KMS-11 (cell line): ENCODE measurements around the gene ALDH8A1.

Experiments used
- H2AFZ ChIP-seq: fragments of 200-600 bp; sonication (generic); 2 replicates; pipeline ENCODE4 v1.6.1; 2016; ENCODE audit warnings: antibody characterized with exemption, mixed run types, low read depth
- H3K27ac ChIP-seq: fragments of 200-600 bp; sonication (generic); 2 replicates; pipeline ENCODE4 v1.6.1; 2016; ENCODE audit warnings: mild to moderate bottlenecking, mixed run types
- H3K27me3 ChIP-seq: fragments of 200-600 bp; sonication (generic); 2 replicates; pipeline ENCODE4 v1.6.1; 2017; ENCODE audit warnings: mild to moderate bottlenecking, low read depth, mixed run types, moderate library complexity; ENCODE audit not compliant: insufficient read depth
- H3K36me3 ChIP-seq: fragments of 200-600 bp; sonication (generic); 2 replicates; pipeline ENCODE4 v1.6.1; 2017; ENCODE audit warnings: mild to moderate bottlenecking, mixed run types; ENCODE audit not compliant: insufficient read depth
- H3K4me1 ChIP-seq: fragments of 200-600 bp; sonication (generic); 2 replicates; pipeline ENCODE4 v1.6.1; 2016; ENCODE audit warnings: mild to moderate bottlenecking, low read depth, mixed run types; ENCODE audit not compliant: poor library complexity, severe bottlenecking
- H3K4me2 ChIP-seq: fragments of 200-600 bp; sonication (generic); 2 replicates; pipeline ENCODE4 v1.7.0; 2016; ENCODE audit warnings: mild to moderate bottlenecking, mixed run types
- H3K4me3 ChIP-seq: fragments of 200-600 bp; sonication (generic); IDR thresholded peaks from 2 replicates; pipeline ENCODE4 v1.6.1; 2017; ENCODE audit warnings: low read depth, low read length, mixed read lengths; ENCODE audit not compliant: insufficient read depth
- H3K79me2 ChIP-seq: fragments of 200-600 bp; sonication (generic); 2 replicates; pipeline ENCODE4 v1.6.1; 2016; ENCODE audit warnings: low read depth, mixed run types; ENCODE audit not compliant: insufficient read depth
- H3K9ac ChIP-seq: fragments of 200-600 bp; sonication (generic); 2 replicates; pipeline ENCODE4 v1.6.1; 2016; ENCODE audit warnings: mild to moderate bottlenecking, mixed run types
- H4K20me1 ChIP-seq: fragments of 200-600 bp; sonication (generic); 2 replicates; pipeline ENCODE4 v1.6.1; 2016; ENCODE audit warnings: mild to moderate bottlenecking, mixed run types; ENCODE audit not compliant: insufficient read depth
- TF ChIP-seq, protein P1 (sequence below): fragments of 200-600 bp; sonication (generic); conservative IDR thresholded peaks from 2 replicates; pipeline ENCODE4 v1.6.1; 2017; ENCODE audit warnings: low read depth, mild to moderate bottlenecking, antibody characterized with exemption, low read length, moderate library complexity, mixed read lengths

ALDH8A1 gene

GRCh38 chr6:134945045-134945444, 4.9 kb downstream of the ALDH8A1 start:
- Histone ChIP-seq H3K79me2 (no peaks in the 10 kb centered on the region), H3K4me1 (peaks cover 6% of the 10 kb centered on the region), H3K4me3 (no peak overlapping the region), H2AFZ (no peak overlapping the region), H4K20me1 (no peaks in the 10 kb centered on the region), H3K27ac (no peak overlapping the region), H3K4me2 (no peak overlapping the region), H3K36me3 (no peaks in the 10 kb centered on the region), H3K27me3 (no peaks in the 10 kb centered on the region), H3K9ac (no peak overlapping the region)
- TF ChIP-seq, protein P1, sequence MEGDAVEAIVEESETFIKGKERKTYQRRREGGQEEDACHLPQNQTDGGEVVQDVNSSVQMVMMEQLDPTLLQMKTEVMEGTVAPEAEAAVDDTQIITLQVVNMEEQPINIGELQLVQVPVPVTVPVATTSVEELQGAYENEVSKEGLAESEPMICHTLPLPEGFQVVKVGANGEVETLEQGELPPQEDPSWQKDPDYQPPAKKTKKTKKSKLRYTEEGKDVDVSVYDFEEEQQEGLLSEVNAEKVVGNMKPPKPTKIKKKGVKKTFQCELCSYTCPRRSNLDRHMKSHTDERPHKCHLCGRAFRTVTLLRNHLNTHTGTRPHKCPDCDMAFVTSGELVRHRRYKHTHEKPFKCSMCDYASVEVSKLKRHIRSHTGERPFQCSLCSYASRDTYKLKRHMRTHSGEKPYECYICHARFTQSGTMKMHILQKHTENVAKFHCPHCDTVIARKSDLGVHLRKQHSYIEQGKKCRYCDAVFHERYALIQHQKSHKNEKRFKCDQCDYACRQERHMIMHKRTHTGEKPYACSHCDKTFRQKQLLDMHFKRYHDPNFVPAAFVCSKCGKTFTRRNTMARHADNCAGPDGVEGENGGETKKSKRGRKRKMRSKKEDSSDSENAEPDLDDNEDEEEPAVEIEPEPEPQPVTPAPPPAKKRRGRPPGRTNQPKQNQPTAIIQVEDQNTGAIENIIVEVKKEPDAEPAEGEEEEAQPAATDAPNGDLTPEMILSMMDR, result no peak

DNA sequence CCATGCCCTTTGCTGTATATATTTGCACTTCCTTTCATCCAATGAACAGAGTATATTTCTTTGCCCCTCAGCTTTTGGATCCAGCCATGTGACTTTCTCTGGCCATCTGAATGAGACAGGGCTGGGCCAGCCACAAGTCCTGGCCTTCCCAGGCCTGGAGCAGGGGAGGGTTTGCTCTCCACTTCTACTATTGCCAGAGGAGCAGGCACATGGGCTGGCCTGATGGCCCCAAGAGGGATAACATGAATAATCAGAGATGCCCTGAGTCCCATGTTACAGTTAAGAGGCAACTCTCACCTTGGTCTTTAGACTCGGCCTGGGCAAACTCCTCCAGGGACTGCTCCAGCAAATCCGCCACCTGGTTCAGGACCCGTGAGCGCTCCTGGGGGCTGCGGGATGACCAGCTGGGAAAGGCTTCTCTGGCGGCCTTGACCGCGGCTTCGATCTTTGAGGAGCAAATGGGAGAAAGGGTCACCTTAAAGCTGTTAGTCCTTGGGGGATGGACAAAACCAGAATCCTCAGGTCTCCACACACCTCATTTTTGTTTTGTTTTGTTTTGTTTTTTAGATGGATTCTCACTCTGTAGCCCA, 6.3 kb downstream of the ALDH8A1 start:
- Histone ChIP-seq H3K4me3 (no peak overlapping the region), H3K36me3 (no peaks in the 10 kb centered on the region), H3K27me3 (no peaks in the 10 kb centered on the region), H4K20me1 (no peaks in the 10 kb centered on the region), H3K4me2 (no peak overlapping the region), H2AFZ (no peak overlapping the region), H3K27ac (no peak overlapping the region), H3K4me1 (peaks cover 15% of the 10 kb centered on the region), H3K79me2 (no peaks in the 10 kb centered on the region), H3K9ac (no peak overlapping the region)
- TF ChIP-seq, protein P1, result no peak

GRCh38 chr6:134938896-134939295, 11.0 kb downstream of the ALDH8A1 start:
- H3K27ac ChIP-seq, result no peak overlapping the region
- peak overlapping the region; percentile 58 for H2AFZ ChIP-seq
- H3K4me2 ChIP-seq, result peak overlapping the region; percentile 17; the same call in 1 of the 2 replicates
- no peak overlapping the region for H3K9ac ChIP-seq
- H3K4me3 ChIP-seq, result no peak overlapping the region
- H3K79me2 ChIP-seq, result no peaks in the 10 kb centered on the region
- H3K4me1 ChIP-seq, result peaks cover 15% of the 10 kb centered on the region
- no peaks in the 10 kb centered on the region for H3K27me3 ChIP-seq
- H4K20me1 ChIP-seq, result no peaks in the 10 kb centered on the region
- H3K36me3 ChIP-seq, result no peaks in the 10 kb centered on the region
- TF ChIP-seq, protein P1, result no peak

GRCh38 chr6:134937426-134937825, 12.5 kb downstream of the ALDH8A1 start:
- Histone ChIP-seq H3K4me3 (no peak overlapping the region), H3K79me2 (no peaks in the 10 kb centered on the region), H3K9ac (no peak overlapping the region), H3K27me3 (no peaks in the 10 kb centered on the region), H3K27ac (no peak overlapping the region), H2AFZ (no peak overlapping the region), H4K20me1 (no peaks in the 10 kb centered on the region), H3K4me1 (peaks cover 15% of the 10 kb centered on the region), H3K4me2 (no peak overlapping the region), H3K36me3 (no peaks in the 10 kb centered on the region)
- TF ChIP-seq, protein P1, result no peak
